Kidney (tissue), 14 donors: ENCODE results near the gene OGDH. TPM values are rescaled to one million over a fixed set of nuclear protein-coding genes. Genes with fewer than 3 reads are reported as not detected.

Experiments
- DNase-seq, 5 donors: peaks; one replicate each; pipeline ENCODE4 v3.0.0-alpha.2; 2013 to 2020
- FAIRE-seq: peaks from 2 replicates; lab custom pipeline; 2012; peaks lifted over from hg19 to GRCh38; lab: Jason Lieb, UNC
- H3K27ac ChIP-seq, 2 donors: one replicate each; pipeline ENCODE4 v1.7.0; 2013; ENCODE audit warnings: low read depth in 2 of 2, low read length in 2 of 2, inconsistent platforms in 1 of 2
- H3K27me3 ChIP-seq: one replicate; pipeline ENCODE4 v1.7.1; 2013; ENCODE audit warnings: low read length, inconsistent platforms; ENCODE audit not compliant: control insufficient read depth, insufficient read depth
- H3K36me3 ChIP-seq, 3 donors: one replicate each; pipeline versions ENCODE4 v1.7.0 to v1.7.1; 2013; ENCODE audit warnings: low read length in 3 of 3, control low read depth in 1 of 3, inconsistent platforms in 1 of 3; ENCODE audit not compliant: insufficient read depth in 3 of 3, control insufficient read depth in 2 of 3
- H3K4me1 ChIP-seq, 3 donors: one replicate each; pipeline versions ENCODE4 v1.7.0 to v1.7.1; 2013; ENCODE audit warnings: low read length in 3 of 3, inconsistent platforms in 1 of 3, low read depth in 1 of 3; ENCODE audit not compliant: control insufficient read depth in 2 of 3, insufficient read depth in 2 of 3
- H3K4me3 ChIP-seq, 3 donors: one replicate each; pipeline versions ENCODE4 v1.7.0 to v1.8.1; 2013; ENCODE audit warnings: low read length in 3 of 3, control low read depth in 1 of 3, inconsistent platforms in 1 of 3
- H3K9ac ChIP-seq, 3 donors: one replicate each; pipeline versions ENCODE4 v1.7.0 to v1.7.1; 2013; ENCODE audit warnings: low read length in 3 of 3, control low read depth in 1 of 3, inconsistent platforms in 1 of 3
- H3K9me3 ChIP-seq, 3 donors: one replicate each; pipeline versions ENCODE4 v1.7.0 to v1.7.1; 2013; ENCODE audit warnings: low read length in 3 of 3, control low read depth in 1 of 3, inconsistent platforms in 1 of 3; ENCODE audit not compliant: control insufficient read depth in 2 of 3, insufficient read depth in 1 of 3
- intact Hi-C: fragments of 100-400 bp; cut with DNase I; formaldehyde crosslinking; loops from one replicate; pipeline ENCODE4 v1.11.1; 2022
- polyA plus RNA-seq: library from polyadenylated mRNA; stranded (reverse); fragments of 350-450 nt; fragmentation: Illumina TruSeq; extraction: RNeasy Lipid Tissue Mini Kit (QIAGEN cat#74804); gene quantifications from one replicate; pipeline ENCODE4 v1.2.3, GENCODE V29; 2014; ENCODE audit warnings: low read depth, low replicate concordance; ENCODE audit not compliant: insufficient read depth
- total RNA-seq: library from RNA; stranded (reverse); fragmentation: NEBNext Ultra II Directional; extraction: Animal tissue kit (Norgen Biotek cat#: 25700); gene quantifications from one replicate; pipeline ENCODE4 v1.2.1, GENCODE V29; 2021
- TF ChIP-seq, protein P1 (sequence below): IDR thresholded peaks from 3 replicates; pipeline ENCODE4 v1.5.1; 2012; ENCODE audit warnings: mild to moderate bottlenecking, moderate library complexity, borderline replicate concordance; ENCODE audit not compliant: insufficient read depth; ENCODE audit errors: extremely low read depth
- donor health status: control.
- donor health status: control.
- donor health status: control.
- donor health status: control.
- donor health status: control.
- donor health status: DM: yes; HTN: yes; CAD: no.
- donor health status: Normal renal cell carcinoma (clear cell type).

OGDH gene
- total and polyA plus RNA-seq, 2 donors from 2014 or later = 108 to 132 TPM

DNA sequence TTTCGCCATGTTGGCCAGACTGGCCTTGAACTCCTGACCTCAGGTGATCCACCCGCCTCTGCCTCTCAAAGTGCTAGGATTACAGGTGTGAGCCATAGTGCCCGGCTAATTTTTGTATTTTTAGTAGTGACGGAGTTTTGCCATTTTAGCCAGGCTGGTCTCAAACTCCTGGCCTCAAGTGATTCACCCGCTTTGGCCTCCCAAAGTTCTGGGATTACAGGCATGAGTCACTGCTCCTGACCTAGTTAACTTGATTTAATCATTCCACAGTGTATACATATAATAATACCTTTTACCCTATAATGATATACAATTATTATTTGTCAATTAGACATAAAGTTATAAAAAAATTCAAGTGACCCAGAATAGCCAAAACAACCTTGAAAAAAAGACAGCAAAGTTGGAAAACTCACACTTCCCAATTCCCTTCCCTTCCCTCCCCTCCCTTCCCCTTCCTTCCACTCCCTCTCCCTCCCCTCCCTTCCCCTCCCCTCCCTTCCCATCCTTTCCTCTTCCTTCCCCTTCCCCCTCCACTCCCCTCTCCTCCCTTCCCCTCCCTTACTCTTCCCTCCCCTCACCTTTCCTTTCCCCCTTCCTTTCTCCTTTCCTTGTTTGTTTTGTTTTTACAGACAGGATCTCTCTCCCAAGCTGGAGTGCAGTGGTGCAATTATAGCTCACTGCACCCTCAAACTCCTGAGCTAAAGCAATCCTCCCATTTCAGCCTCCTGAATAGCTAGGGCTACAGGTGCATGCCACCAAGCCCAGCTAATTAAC, 127.5 kb downstream of the OGDH start:
- no peaks in the 10 kb centered on the region for H3K36me3 ChIP-seq
- intact Hi-C loops = no loop called here
- FAIRE-seq = no peak
- no peak for DNase-seq
- H3K9me3 ChIP-seq = no peaks in the 10 kb centered on the region
- no peak overlapping the region for H3K27ac ChIP-seq
- H3K27me3 ChIP-seq = no peaks in the 10 kb centered on the region
- no peak overlapping the region for H3K9ac ChIP-seq
- TF ChIP-seq, protein P1, sequence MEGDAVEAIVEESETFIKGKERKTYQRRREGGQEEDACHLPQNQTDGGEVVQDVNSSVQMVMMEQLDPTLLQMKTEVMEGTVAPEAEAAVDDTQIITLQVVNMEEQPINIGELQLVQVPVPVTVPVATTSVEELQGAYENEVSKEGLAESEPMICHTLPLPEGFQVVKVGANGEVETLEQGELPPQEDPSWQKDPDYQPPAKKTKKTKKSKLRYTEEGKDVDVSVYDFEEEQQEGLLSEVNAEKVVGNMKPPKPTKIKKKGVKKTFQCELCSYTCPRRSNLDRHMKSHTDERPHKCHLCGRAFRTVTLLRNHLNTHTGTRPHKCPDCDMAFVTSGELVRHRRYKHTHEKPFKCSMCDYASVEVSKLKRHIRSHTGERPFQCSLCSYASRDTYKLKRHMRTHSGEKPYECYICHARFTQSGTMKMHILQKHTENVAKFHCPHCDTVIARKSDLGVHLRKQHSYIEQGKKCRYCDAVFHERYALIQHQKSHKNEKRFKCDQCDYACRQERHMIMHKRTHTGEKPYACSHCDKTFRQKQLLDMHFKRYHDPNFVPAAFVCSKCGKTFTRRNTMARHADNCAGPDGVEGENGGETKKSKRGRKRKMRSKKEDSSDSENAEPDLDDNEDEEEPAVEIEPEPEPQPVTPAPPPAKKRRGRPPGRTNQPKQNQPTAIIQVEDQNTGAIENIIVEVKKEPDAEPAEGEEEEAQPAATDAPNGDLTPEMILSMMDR = no peak
- no peaks in the 10 kb centered on the region for H3K4me1 ChIP-seq
- no peak overlapping the region for H3K4me3 ChIP-seq

DNA sequence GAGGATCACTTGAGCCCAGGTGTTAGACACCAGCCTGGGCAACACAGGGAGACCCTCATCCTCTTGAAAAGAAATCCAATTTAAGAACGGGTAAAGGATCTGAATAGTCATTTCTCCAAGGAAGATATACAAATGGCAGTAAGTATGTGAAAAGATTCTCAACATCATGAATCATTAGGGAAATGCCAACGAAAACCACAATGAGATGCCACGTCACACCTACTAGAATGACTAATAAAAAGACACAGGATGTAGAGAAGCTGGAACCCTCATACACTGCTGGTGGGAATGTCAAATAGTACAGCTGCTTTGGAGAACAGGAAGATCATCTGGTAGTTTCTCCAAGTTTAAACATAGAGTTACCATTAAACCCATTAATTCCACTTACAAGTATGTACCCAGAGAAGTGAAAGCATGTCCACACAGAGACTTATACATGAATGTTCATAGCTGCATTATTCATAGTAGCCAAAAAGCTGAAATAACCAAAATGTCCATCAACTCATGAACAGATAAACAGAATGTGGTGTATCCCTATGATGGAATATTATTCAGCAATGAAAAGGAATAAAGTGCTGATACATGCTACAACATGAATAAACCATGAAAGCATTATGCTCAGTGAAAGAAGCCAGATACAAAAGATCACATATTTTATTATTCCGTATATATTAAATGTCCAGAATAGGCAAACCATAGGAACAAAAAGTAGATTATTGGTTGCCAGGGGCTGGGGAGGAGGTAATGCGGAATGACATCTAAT, 129.2 kb downstream of the OGDH start:
- Histone ChIP-seq H3K4me3 (no peak overlapping the region), H3K36me3 (no peaks in the 10 kb centered on the region), H3K27me3 (no peaks in the 10 kb centered on the region), H3K9me3 (no peaks in the 10 kb centered on the region), H3K4me1 (no peaks in the 10 kb centered on the region), H3K27ac (no peak overlapping the region), H3K9ac (no peak overlapping the region)
- no peak for DNase-seq
- TF ChIP-seq, protein P1 = no peak
- no peak for FAIRE-seq
- intact Hi-C loops = no loop called here

DNA sequence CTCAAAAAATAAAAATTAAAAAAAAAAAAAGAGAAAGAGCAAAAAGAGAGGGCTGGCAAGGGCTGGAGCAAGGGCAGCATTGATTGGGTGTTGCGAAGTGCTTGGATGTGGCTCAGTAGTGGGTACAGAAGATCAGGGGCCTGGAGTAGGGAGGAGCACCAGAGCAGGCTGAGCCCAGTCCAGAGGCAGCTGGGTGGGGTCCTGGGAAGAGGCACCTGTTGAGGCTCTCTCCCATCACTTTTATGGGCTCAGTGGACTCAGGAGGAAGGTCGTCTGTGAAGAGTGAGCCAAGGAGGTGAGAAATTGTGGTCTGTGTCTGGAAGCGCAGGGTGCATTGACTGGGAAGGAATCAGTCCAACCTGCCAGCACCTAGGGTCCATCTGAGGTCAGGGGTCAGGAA, 130.5 kb downstream of the OGDH start:
- DNase-seq (peak in 1 of 5 donors; percentile 21), FAIRE-seq (no peak)
- Histone ChIP-seq H3K27ac (no peak overlapping the region), H3K36me3 (no peaks in the 10 kb centered on the region), H3K27me3 (no peaks in the 10 kb centered on the region), H3K9ac (no peak overlapping the region), H3K4me1 (no peaks in the 10 kb centered on the region), H3K4me3 (no peak overlapping the region), H3K9me3 (no peaks in the 10 kb centered on the region)
- TF ChIP-seq, protein P1 = no peak
- intact Hi-C loops = no loop called here
